Neuron (in vitro differentiated cells): ENCODE measurements around the gene KLHL24.
"Not testable (repeated sequence)": the region's sequence is repeated elsewhere in the genome, so short reads cannot be mapped to it uniquely, and the experiment has no call there.

Experiments used
- H2AFZ ChIP-seq: one replicate; pipeline ENCODE4 v1.6.1; 2013; ENCODE audit warnings: low read depth, mild to moderate bottlenecking, inconsistent platforms, low read length, moderate library complexity
- H3K27me3 ChIP-seq: one replicate; pipeline ENCODE4 v1.6.1; 2013; ENCODE audit warnings: low read length; ENCODE audit not compliant: insufficient read depth
- H3K36me3 ChIP-seq: one replicate; pipeline ENCODE4 v1.6.1; 2013; ENCODE audit warnings: low read length; ENCODE audit not compliant: insufficient read depth
- H3K4me1 ChIP-seq: one replicate; pipeline ENCODE4 v1.6.1; 2013; ENCODE audit warnings: low read length; ENCODE audit not compliant: insufficient read depth
- H3K4me3 ChIP-seq: 2 replicates; pipeline ENCODE4 v1.5.1; 2013; ENCODE audit warnings: mild to moderate bottlenecking, low read length, moderate library complexity
- H3K9me3 ChIP-seq: one replicate; pipeline ENCODE4 v1.6.1; 2013; ENCODE audit warnings: low read length

KLHL24 gene

GRCh38 chr3:183619624-183620251 lies 15.7 kb upstream of the KLHL24 start:
- peaks cover 3% of the 10 kb centered on the region for H3K4me1 ChIP-seq
- no peak overlapping the region for H2AFZ ChIP-seq
- no peaks in the 10 kb centered on the region for H3K27me3 ChIP-seq
- H3K36me3 ChIP-seq = no peaks in the 10 kb centered on the region
- no peaks in the 10 kb centered on the region for H3K9me3 ChIP-seq
- no peak overlapping the region for H3K4me3 ChIP-seq

GRCh38 chr3:183620252-183620628 lies 15.2 kb upstream of the KLHL24 start:
- Histone ChIP-seq H2AFZ (no peak overlapping the region), H3K4me3 (no peak overlapping the region), H3K9me3 (no peaks in the 10 kb centered on the region), H3K36me3 (no peaks in the 10 kb centered on the region), H3K4me1 (peaks cover 3% of the 10 kb centered on the region), H3K27me3 (no peaks in the 10 kb centered on the region)

- H3K4me1 ChIP-seq, H3K36me3 ChIP-seq, H3K9me3 ChIP-seq, H3K27me3 ChIP-seq, H2AFZ ChIP-seq, H3K4me3 ChIP-seq: not testable (repeated sequence)
Observed at GRCh38 chr3:183622473-183622872, 12.9 kb upstream of the KLHL24 start.

- Histone ChIP-seq H3K4me1 (peaks cover 8% of the 10 kb centered on the region), H3K27me3 (no peaks in the 10 kb centered on the region), H3K36me3 (no peaks in the 10 kb centered on the region), H3K9me3 (no peaks in the 10 kb centered on the region), H3K4me3 (no peak overlapping the region), H2AFZ (no peak overlapping the region)
Observed at GRCh38 chr3:183626877-183627594, 8.4 kb upstream of the KLHL24 start.

- H3K36me3 ChIP-seq = no peaks in the 10 kb centered on the region
- H2AFZ ChIP-seq = no peak overlapping the region
- no peaks in the 10 kb centered on the region for H3K9me3 ChIP-seq
- H3K4me1 ChIP-seq = peaks cover 8% of the 10 kb centered on the region
- H3K27me3 ChIP-seq = no peaks in the 10 kb centered on the region
- H3K4me3 ChIP-seq = no peak overlapping the region
Observed at GRCh38 chr3:183629546-183630301, 5.7 kb upstream of the KLHL24 start.

- Histone ChIP-seq H3K9me3 (no peaks in the 10 kb centered on the region), H3K4me3 (no peak overlapping the region), H3K36me3 (no peaks in the 10 kb centered on the region), H3K4me1 (peaks cover 10% of the 10 kb centered on the region), H3K27me3 (no peaks in the 10 kb centered on the region), H2AFZ (no peak overlapping the region)
Observed at GRCh38 chr3:183631715-183632114, 3.7 kb upstream of the KLHL24 start.

GRCh38 chr3:183632725-183633124 lies 2.7 kb upstream of the KLHL24 start:
- not testable (repeated sequence) for H3K36me3 ChIP-seq, H3K27me3 ChIP-seq, H2AFZ ChIP-seq, H3K9me3 ChIP-seq, H3K4me3 ChIP-seq
- H3K4me1 ChIP-seq = peaks cover 17% of the 10 kb centered on the region

- Histone ChIP-seq H2AFZ (peak overlapping the region; percentile 89), H3K9me3 (no peaks in the 10 kb centered on the region), H3K4me1 (peaks cover 16% of the 10 kb centered on the region), H3K36me3 (peaks cover 3% of the 10 kb centered on the region), H3K4me3 (peak overlapping the region; percentile 73), H3K27me3 (no peaks in the 10 kb centered on the region)
Observed at GRCh38 chr3:183634707-183635106, 716 bp upstream of the KLHL24 start.

GRCh38 chr3:183635107-183635430 lies 354 bp upstream of the KLHL24 start:
- Histone ChIP-seq H2AFZ (peak overlapping the region; percentile 89), H3K4me1 (peaks cover 16% of the 10 kb centered on the region), H3K9me3 (no peaks in the 10 kb centered on the region), H3K27me3 (no peaks in the 10 kb centered on the region), H3K4me3 (peak overlapping the region; percentile 73), H3K36me3 (peaks cover 3% of the 10 kb centered on the region)

GRCh38 chr3:183636221-183637105 lies 1.0 kb downstream of the KLHL24 start:
- no peaks in the 10 kb centered on the region for H3K27me3 ChIP-seq
- H3K36me3 ChIP-seq = peaks cover 3% of the 10 kb centered on the region
- peak overlapping the region; percentile 89 for H2AFZ ChIP-seq
- no peaks in the 10 kb centered on the region for H3K9me3 ChIP-seq
- H3K4me3 ChIP-seq = peak overlapping the region; percentile 73
- peaks cover 16% of the 10 kb centered on the region for H3K4me1 ChIP-seq

- H3K4me3 ChIP-seq = peak overlapping the region; percentile 73
- no peaks in the 10 kb centered on the region for H3K27me3 ChIP-seq
- H3K9me3 ChIP-seq = no peaks in the 10 kb centered on the region
- no peak overlapping the region for H2AFZ ChIP-seq
- H3K36me3 ChIP-seq = peaks cover 3% of the 10 kb centered on the region
- H3K4me1 ChIP-seq = peaks cover 16% of the 10 kb centered on the region
Observed at GRCh38 chr3:183637106-183637486, 1.7 kb downstream of the KLHL24 start.

- Histone ChIP-seq H3K4me1 (peaks cover 16% of the 10 kb centered on the region), H3K4me3 (peak overlapping the region; percentile 73)
- H3K36me3 ChIP-seq, H3K27me3 ChIP-seq, H2AFZ ChIP-seq, H3K9me3 ChIP-seq: not testable (repeated sequence)
Observed at GRCh38 chr3:183637633-183638032, 2.2 kb downstream of the KLHL24 start.
